DND-41 (cell line): ENCODE measurements around the gene MATR3.
"Not testable (repeated sequence)": the region's sequence is repeated elsewhere in the genome, so short reads cannot be mapped to it uniquely, and the experiment has no call there.

ENCODE experiments used
- ATAC-seq: fragments of 200-7000 bp; cut with Tn5 transposase; 3 replicates; pipeline ENCODE4 v1.9.1; 2021; ENCODE audit warnings: low read depth; ENCODE audit not compliant: insufficient read depth
- DNase-seq: peaks from one replicate; pipeline ENCODE4 v3.0.0-alpha.2; 2020
- H2AFZ ChIP-seq: 2 replicates; pipeline ENCODE4 v1.6.0; 2012; ENCODE audit warnings: low read depth, low read length
- H3K27ac ChIP-seq: 2 replicates; pipeline ENCODE4 v1.5.1; 2012; ENCODE audit warnings: low read length, inconsistent platforms
- H3K27me3 ChIP-seq: fragments of 200-600 bp; sonication (generic); 2 replicates; pipeline ENCODE4 v1.6.0; 2012; ENCODE audit warnings: low read length, mild to moderate bottlenecking, inconsistent platforms; ENCODE audit not compliant: insufficient read depth, poor library complexity
- H3K36me3 ChIP-seq: 2 replicates; pipeline ENCODE4 v1.5.1; 2012; ENCODE audit warnings: low read length, inconsistent platforms; ENCODE audit not compliant: insufficient read depth
- H3K4me1 ChIP-seq: 2 replicates; pipeline ENCODE4 v1.5.1; 2012; ENCODE audit warnings: mild to moderate bottlenecking, low read length; ENCODE audit not compliant: insufficient read depth
- H3K4me2 ChIP-seq: 2 replicates; pipeline ENCODE4 v1.6.0; 2012; ENCODE audit warnings: mild to moderate bottlenecking, moderate library complexity, low read length, inconsistent platforms; ENCODE audit not compliant: insufficient read depth
- H3K4me3 ChIP-seq, 2 experiments: fragments of 200-600 bp in 1 of 2; shearing (Covaris generic) in 1 of 2; 2 replicates each; pipeline ENCODE4 v1.5.1; 2012 to 2016; ENCODE audit warnings: inconsistent platforms in 2 of 2, low read length in 2 of 2, mild to moderate bottlenecking in 2 of 2, low read depth in 1 of 2, moderate library complexity in 1 of 2
- H3K79me2 ChIP-seq: 2 replicates; pipeline ENCODE4 v1.6.0; 2012; ENCODE audit warnings: low read length, inconsistent platforms; ENCODE audit not compliant: insufficient read depth
- H3K9ac ChIP-seq: 2 replicates; pipeline ENCODE4 v1.6.0; 2012; ENCODE audit warnings: low read depth, mild to moderate bottlenecking, inconsistent platforms, low read length, moderate library complexity
- H3K9me3 ChIP-seq: 2 replicates; pipeline ENCODE4 v1.5.1; 2012; ENCODE audit warnings: low read length, moderate library complexity, mild to moderate bottlenecking, inconsistent platforms; ENCODE audit not compliant: insufficient read depth, severe bottlenecking
- H4K20me1 ChIP-seq: 2 replicates; pipeline ENCODE4 v1.6.0; 2012; ENCODE audit warnings: low read length; ENCODE audit not compliant: insufficient read depth
- EZH2 ChIP-seq: IDR thresholded peaks from 3 replicates; pipeline ENCODE4 v1.6.1; 2012; ENCODE audit warnings: borderline replicate concordance, low read depth, mild to moderate bottlenecking, moderate library complexity, low read length, inconsistent platforms; ENCODE audit not compliant: severe bottlenecking
- TF ChIP-seq, protein P1 (sequence below): IDR thresholded peaks from 2 replicates; pipeline ENCODE4 v1.5.1; 2012; ENCODE audit warnings: borderline replicate concordance, low read length, moderate library complexity, mild to moderate bottlenecking; ENCODE audit not compliant: poor library complexity, severe bottlenecking; ENCODE audit errors: extremely low read depth

The MATR3 gene

DNA sequence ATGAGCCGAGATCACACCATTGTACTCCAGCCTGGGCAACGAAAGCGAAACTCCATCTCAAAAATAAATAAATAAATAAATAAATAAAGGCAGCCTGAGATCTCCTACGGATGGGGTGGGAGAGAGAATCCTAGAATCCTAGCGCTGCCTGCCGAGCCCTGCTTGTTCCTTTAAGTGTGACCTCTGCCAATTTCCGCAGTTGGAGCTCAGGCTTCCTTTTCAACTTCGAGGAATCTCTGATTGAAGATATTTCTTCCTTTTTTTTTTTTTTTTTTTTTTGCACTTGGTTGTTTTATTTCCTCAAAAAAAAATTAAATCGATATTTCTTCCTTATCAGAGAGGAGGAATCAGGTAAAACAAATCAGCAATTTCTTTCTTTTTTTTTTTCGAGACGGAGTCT is 27.3 kb upstream of the MATR3 start:
- Histone ChIP-seq H3K79me2 (no peaks in the 10 kb centered on the region), H3K4me3 (no peak overlapping the region), H3K4me2 (no peak overlapping the region), H2AFZ (no peak overlapping the region), H3K36me3 (no peaks in the 10 kb centered on the region), H3K27me3 (no peaks in the 10 kb centered on the region), H3K9me3 (no peaks in the 10 kb centered on the region), H3K9ac (no peak overlapping the region), H3K27ac (no peak overlapping the region), H3K4me1 (peaks cover 34% of the 10 kb centered on the region), H4K20me1 (no peaks in the 10 kb centered on the region)
- DNase-seq (no peak), ATAC-seq (no peak)
- TF ChIP-seq EZH2: no peak
- TF ChIP-seq, protein P1, sequence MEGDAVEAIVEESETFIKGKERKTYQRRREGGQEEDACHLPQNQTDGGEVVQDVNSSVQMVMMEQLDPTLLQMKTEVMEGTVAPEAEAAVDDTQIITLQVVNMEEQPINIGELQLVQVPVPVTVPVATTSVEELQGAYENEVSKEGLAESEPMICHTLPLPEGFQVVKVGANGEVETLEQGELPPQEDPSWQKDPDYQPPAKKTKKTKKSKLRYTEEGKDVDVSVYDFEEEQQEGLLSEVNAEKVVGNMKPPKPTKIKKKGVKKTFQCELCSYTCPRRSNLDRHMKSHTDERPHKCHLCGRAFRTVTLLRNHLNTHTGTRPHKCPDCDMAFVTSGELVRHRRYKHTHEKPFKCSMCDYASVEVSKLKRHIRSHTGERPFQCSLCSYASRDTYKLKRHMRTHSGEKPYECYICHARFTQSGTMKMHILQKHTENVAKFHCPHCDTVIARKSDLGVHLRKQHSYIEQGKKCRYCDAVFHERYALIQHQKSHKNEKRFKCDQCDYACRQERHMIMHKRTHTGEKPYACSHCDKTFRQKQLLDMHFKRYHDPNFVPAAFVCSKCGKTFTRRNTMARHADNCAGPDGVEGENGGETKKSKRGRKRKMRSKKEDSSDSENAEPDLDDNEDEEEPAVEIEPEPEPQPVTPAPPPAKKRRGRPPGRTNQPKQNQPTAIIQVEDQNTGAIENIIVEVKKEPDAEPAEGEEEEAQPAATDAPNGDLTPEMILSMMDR: no peak

DNA sequence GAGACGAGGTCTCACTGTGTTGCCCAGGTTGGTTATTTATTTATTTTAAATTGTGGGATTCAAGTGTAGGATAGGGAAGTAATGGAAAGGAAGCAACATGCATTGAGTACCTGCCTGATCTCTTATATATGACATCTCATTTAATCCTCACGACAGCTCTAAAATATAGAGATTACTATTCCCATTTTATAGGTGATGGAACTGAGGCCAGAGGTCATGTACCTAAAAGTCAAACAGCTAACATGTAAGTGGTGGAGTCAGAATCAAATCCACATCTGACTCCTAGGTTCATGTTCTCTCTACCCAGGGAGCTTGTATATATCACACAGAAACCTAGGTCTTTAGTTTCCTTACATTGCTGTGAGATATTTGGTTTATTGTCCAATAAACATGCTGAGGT is 26.1 kb upstream of the MATR3 start:
- Histone ChIP-seq H3K27me3 (no peaks in the 10 kb centered on the region), H3K9me3 (no peaks in the 10 kb centered on the region), H3K4me2 (no peak overlapping the region), H3K4me1 (peaks cover 34% of the 10 kb centered on the region), H2AFZ (no peak overlapping the region), H3K27ac (no peak overlapping the region), H3K4me3 (no peak overlapping the region), H3K79me2 (no peaks in the 10 kb centered on the region), H3K9ac (no peak overlapping the region), H3K36me3 (no peaks in the 10 kb centered on the region), H4K20me1 (no peaks in the 10 kb centered on the region)
- TF ChIP-seq, protein P1: no peak
- DNase-seq: no peak
- ATAC-seq: no peak

DNA sequence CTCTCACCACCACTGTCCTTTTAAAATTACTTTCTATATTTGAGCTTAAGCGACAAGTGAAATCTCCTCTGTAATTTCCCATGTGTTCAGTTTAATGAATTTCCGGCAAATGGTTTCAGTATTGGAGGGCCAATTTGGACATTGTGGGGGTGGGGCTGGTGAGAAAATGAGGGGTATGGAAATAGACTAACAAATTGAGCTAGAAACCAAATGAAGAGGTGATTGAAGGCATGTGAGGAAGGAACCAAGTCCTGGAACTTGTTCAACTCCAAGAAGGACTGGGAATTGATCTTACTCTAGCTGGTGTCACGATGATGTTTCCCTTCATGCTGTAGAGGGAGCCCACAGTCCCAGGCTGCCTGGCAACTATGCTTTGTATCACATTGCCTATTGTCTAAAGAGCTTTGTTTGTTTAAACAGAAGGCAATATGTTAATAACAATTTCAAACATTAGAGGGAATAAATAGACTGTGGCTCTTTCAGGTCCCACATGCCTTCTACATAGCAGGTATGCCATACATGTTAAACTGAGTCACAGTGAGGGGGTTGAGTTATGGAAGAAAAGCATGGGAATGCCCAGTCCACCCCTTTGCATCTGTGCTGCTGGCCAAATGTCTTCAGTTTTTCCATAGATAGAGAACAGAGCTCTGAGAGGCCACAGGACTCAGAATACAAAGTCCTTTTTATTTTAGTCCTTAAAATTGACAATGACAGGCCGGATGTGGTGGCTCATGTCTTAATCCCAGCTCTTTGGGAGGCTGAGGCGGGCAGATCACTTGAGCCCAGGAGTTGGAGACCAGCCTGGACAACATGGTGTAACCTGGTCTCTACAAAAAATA is 25.0 kb upstream of the MATR3 start:
- no peak for ATAC-seq
- Histone ChIP-seq H3K4me2 (no peak overlapping the region), H3K27me3 (no peaks in the 10 kb centered on the region), H3K36me3 (no peaks in the 10 kb centered on the region), H4K20me1 (no peaks in the 10 kb centered on the region), H3K4me3 (no peak overlapping the region), H3K79me2 (peaks cover 6% of the 10 kb centered on the region), H3K27ac (no peak overlapping the region), H3K9me3 (no peaks in the 10 kb centered on the region), H3K4me1 (peaks cover 34% of the 10 kb centered on the region), H2AFZ (no peak overlapping the region), H3K9ac (no peak overlapping the region)
- no peak for TF ChIP-seq EZH2
- TF ChIP-seq, protein P1: no peak
- DNase-seq: no peak

DNA sequence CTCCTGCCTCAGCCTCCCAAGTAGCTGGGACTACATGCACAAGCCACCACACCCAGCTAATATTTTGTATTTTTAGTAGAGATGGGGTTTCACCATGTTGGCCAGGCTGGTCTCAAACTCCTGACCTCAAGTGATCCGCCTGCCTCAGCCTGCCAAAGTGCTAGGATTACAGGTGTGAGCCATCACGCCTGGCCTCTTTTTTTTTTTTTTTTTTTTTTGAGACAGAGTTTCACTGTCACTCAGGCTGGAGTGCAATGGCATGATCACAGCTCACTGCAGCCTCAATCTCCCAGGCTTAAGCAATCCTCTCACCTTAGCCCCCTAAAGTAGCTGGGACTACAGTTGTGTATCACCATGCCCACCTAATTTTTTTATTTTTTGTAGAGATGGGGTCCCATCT is 22.8 kb upstream of the MATR3 start:
- not testable (repeated sequence) for H3K36me3 ChIP-seq, H3K9ac ChIP-seq, H3K4me3 ChIP-seq, DNase-seq, ATAC-seq, H2AFZ ChIP-seq, H3K27me3 ChIP-seq, H4K20me1 ChIP-seq, H3K27ac ChIP-seq, H3K4me2 ChIP-seq, H3K9me3 ChIP-seq
- peaks cover 42% of the 10 kb centered on the region for H3K4me1 ChIP-seq
- H3K79me2 ChIP-seq: peaks cover 27% of the 10 kb centered on the region
